Endometrial microvascular endothelial cells (primary cell): Measurements from ENCODE around the gene CYB561D1. TPM values are rescaled to one million over a fixed set of nuclear protein-coding genes. Genes with fewer than 3 reads are reported as not detected.

Source experiments
- in situ Hi-C: cut with HindIII; loops from 2 replicates; pipeline ENCODE4 v1.10.0; 2017; ENCODE audit warnings: low sequenced_read_pairs, low pct_unique_long_range_greater_than_20kb; ENCODE audit errors: inconsistent ontology term
- total RNA-seq: library from RNA; depleted of rRNA; stranded (reverse); fragments of >200 nt; gene quantifications from one replicate; pipeline ENCODE4 v1.2.3, GENCODE V29; 2015; ENCODE audit errors: inconsistent ontology term

CYB561D1 gene
- total RNA-seq, 1 donor from 2014 or later: 1.4 TPM

GRCh38 chr1:109521002-109521951 is 27.4 kb downstream of the CYB561D1 start:
- in situ Hi-C loops: no loop called here

- in situ Hi-C loops: no loop called here
Observed at GRCh38 chr1:109522026-109522425, 28.1 kb downstream of the CYB561D1 start.

- in situ Hi-C loops: no loop called here
Observed at GRCh38 chr1:109523706-109524105, 29.8 kb downstream of the CYB561D1 start.

GRCh38 chr1:109527098-109527811 is 33.4 kb downstream of the CYB561D1 start:
- in situ Hi-C loops: no loop called here

GRCh38 chr1:109527846-109528695 is 34.2 kb downstream of the CYB561D1 start:
- in situ Hi-C loops: no loop called here

GRCh38 chr1:109528712-109529111 is 34.8 kb downstream of the CYB561D1 start:
- in situ Hi-C loops: no loop called here

- in situ Hi-C loops: no loop called here
Observed at GRCh38 chr1:109529881-109530456, 36.1 kb downstream of the CYB561D1 start.

- in situ Hi-C loops: no loop called here
Observed at GRCh38 chr1:109530457-109531087, 36.7 kb downstream of the CYB561D1 start.

- in situ Hi-C loops: no loop called here
Observed at GRCh38 chr1:109531380-109531779, 37.5 kb downstream of the CYB561D1 start.

- in situ Hi-C loops: no loop called here
Observed at GRCh38 chr1:109531826-109532364, 38.0 kb downstream of the CYB561D1 start.

- in situ Hi-C loops: no loop called here
Observed at GRCh38 chr1:109532365-109533136, 38.7 kb downstream of the CYB561D1 start.

GRCh38 chr1:109534307-109534858 is 40.5 kb downstream of the CYB561D1 start:
- in situ Hi-C loops: no loop called here

GRCh38 chr1:109535481-109535880 is 41.6 kb downstream of the CYB561D1 start:
- in situ Hi-C loops: no loop called here

GRCh38 chr1:109535971-109536491 is 42.1 kb downstream of the CYB561D1 start:
- in situ Hi-C loops: no loop called here

GRCh38 chr1:109537450-109538178 is 43.7 kb downstream of the CYB561D1 start:
- in situ Hi-C loops: no loop called here

GRCh38 chr1:109538827-109539555 is 45.1 kb downstream of the CYB561D1 start:
- in situ Hi-C loops: no loop called here
